Measurements from ENCODE around the gene WWOX. TPM values are rescaled to one million over a fixed set of nuclear protein-coding genes. Genes with fewer than 3 reads are reported as not detected.

Gene WWOX
- total RNA-seq, 1 experiment from 2014 or later = 15.6 TPM

- Histone ChIP-seq H4K20me1 (ENCODE audit: control insufficient read depth, insufficient read depth, insufficient read length) (no peaks in the 10 kb centered on the region), H3K27ac (ENCODE audit: insufficient read length, low read depth, low read length) (no peak overlapping the region), H2BK15ac (ENCODE audit: low read depth, low read length) (no peak overlapping the region), H2BK20ac (ENCODE audit: low read depth, low read length, poor library complexity, severe bottlenecking) (no peak overlapping the region), H2BK12ac (ENCODE audit: insufficient read length, low read depth, low read length) (no peak overlapping the region), H3K9ac (ENCODE audit: extremely low read depth, insufficient read length, low read length) (no peak overlapping the region), H3K79me1 (ENCODE audit: insufficient read depth, low read depth, low read length, poor library complexity, severe bottlenecking) (peaks cover 4% of the 10 kb centered on the region), H2AK5ac (ENCODE audit: insufficient read length, low read length) (no peak overlapping the region), H3K56ac (ENCODE audit: insufficient read length, low read depth, low read length) (no peak overlapping the region), H4K91ac (ENCODE audit: insufficient read length, low read depth, low read length) (no peak overlapping the region), H3K14ac (ENCODE audit: insufficient read depth, low read length) (no peak overlapping the region), H3K4ac (ENCODE audit: low read depth, low read length) (no peak overlapping the region), H3K23me2 (ENCODE audit: insufficient read length, low read depth, low read length, poor library complexity, severe bottlenecking) (peaks cover 3% of the 10 kb centered on the region), H3K18ac (ENCODE audit: insufficient read length, low read depth, low read length) (no peak overlapping the region), H3K9me3 (ENCODE audit: control insufficient read depth, low read depth, low read length) (no peaks in the 10 kb centered on the region), H3K4me2 (ENCODE audit: insufficient read depth, insufficient read length, low read length) (no peak overlapping the region), H3K27me3 (ENCODE audit: insufficient read depth, low read length) (no peaks in the 10 kb centered on the region), H2AFZ (ENCODE audit: low read length) (no peak overlapping the region), H3T11ph (ENCODE audit: low read length) (no peak overlapping the region), H2BK120ac (ENCODE audit: low read depth, low read length, poor library complexity, severe bottlenecking) (no peak overlapping the region), H2BK5ac (ENCODE audit: insufficient read length, low read length) (no peak overlapping the region), H3K23ac (ENCODE audit: insufficient read length, low read depth, low read length) (no peak overlapping the region), H4K8ac (replicated peaks; ENCODE audit: insufficient read length, low read depth, low read length) (no peak overlapping the region), H4K5ac (ENCODE audit: insufficient read length, low read depth, low read length) (no peak overlapping the region), H3K79me2 (ENCODE audit: insufficient read depth, low read length) (no peaks in the 10 kb centered on the region), H3K4me1 (ENCODE audit: insufficient read depth, low read length) (no peaks in the 10 kb centered on the region)
- WGBS (ENCODE audit: extremely low coverage, insufficient read length, low lambda C conversion rate) = no CpG with 5 or more reads among the region's 8 CpGs
- Mint-ChIP-seq H3K9me3 (no peaks in the 10 kb centered on the region), H3K4me1 (peaks cover 3 to 11% of the 10 kb centered on the region in 2 experiments; a peak in 3 of 4 replicates), H3K4me3 (no peak overlapping the region), H3K27ac (peak overlapping the region in 1 of 3 experiments; percentile 55; a peak in 1 of 7 replicates), H3K27me3 (ENCODE audit: low read depth) (no peaks in the 10 kb centered on the region; the same call in none of the 2 replicates), H3K36me3 (ENCODE audit: insufficient read depth in 1 of 3, low read depth in 3 of 3) (peaks cover 2 to 5% (median 4%) of the 10 kb centered on the region in 3 experiments; a peak in 4 of 7 replicates)
- DNase-seq = no peak
- TF ChIP-seq CTCF (conservative IDR thresholded peaks at IDR 0.05) = no peak
These were observed 7.2 kb downstream of the WWOX start for GRCh38 chr16:78106686-78107085.
